IMR-90 (cell line): ENCODE results near the gene C8A. TPM values are rescaled to one million over a fixed set of nuclear protein-coding genes. Genes with fewer than 3 reads are reported as not detected.

ENCODE experiments used
- ATAC-seq: fragments of 200-7000 bp; cut with Tn5 transposase; 2 replicates; pipeline ENCODE4 v1.9.1; 2020; ENCODE audit warnings: low read depth, mild to moderate bottlenecking, moderate library complexity
- BruUV-seq: library from RNA; stranded (reverse); fragments of 400-500 nt; replicated peaks from 2 replicates; lab custom pipeline; 2021; lab: Mats Ljungman, UMichigan
- CTCF ChIA-PET: fragments of 300-600 bp; formaldehyde crosslinking; extraction: SDS; loops from one replicate; lab custom pipeline; 2021; ENCODE audit warnings: antibody characterized with exemption; lab: Yijun Ruan, JAX
- POLR2A ChIA-PET: fragments of 300-600 bp; sonication (Branson Sonifier 250); formaldehyde crosslinking; loops from one replicate; lab custom pipeline; 2022; ENCODE audit warnings: antibody characterized with exemption; ENCODE audit not compliant: unreplicated experiment; lab: Charles Lee
- DNase-seq: peaks from one replicate; pipeline ENCODE4 v3.0.0; 2013
- H2AFZ ChIP-seq: replicated peaks from 2 replicates; pipeline ENCODE3; 2013; ENCODE audit warnings: low read length, mild to moderate bottlenecking; ENCODE audit not compliant: poor library complexity
- H2AK5ac ChIP-seq: 2 replicates; pipeline ENCODE4 v1.6.1; 2013; ENCODE audit warnings: low read depth, low read length, inconsistent platforms
- H2AK9ac ChIP-seq: replicated peaks from 2 replicates; pipeline ENCODE3; 2013; ENCODE audit warnings: mild to moderate bottlenecking, low read depth, low read length, moderate library complexity; ENCODE audit not compliant: poor library complexity
- H2BK120ac ChIP-seq: 2 replicates; pipeline ENCODE4 v1.6.1; 2013; ENCODE audit warnings: low read depth, low read length, inconsistent platforms
- H2BK15ac ChIP-seq: 3 replicates; pipeline ENCODE4 v1.6.1; 2013; ENCODE audit warnings: low read depth, low read length, inconsistent platforms
- H2BK20ac ChIP-seq: 2 replicates; pipeline ENCODE4 v1.6.1; 2013; ENCODE audit warnings: low read depth, mild to moderate bottlenecking, inconsistent platforms, low read length, moderate library complexity
- H2BK5ac ChIP-seq: 2 replicates; pipeline ENCODE4 v1.6.1; 2013; ENCODE audit warnings: mild to moderate bottlenecking, low read depth, low read length, inconsistent platforms; ENCODE audit not compliant: poor library complexity, severe bottlenecking
- H3K14ac ChIP-seq: replicated peaks from 2 replicates; pipeline ENCODE4 v1.6.1; 2013; ENCODE audit warnings: low read depth, low read length, inconsistent platforms
- H3K18ac ChIP-seq: 2 replicates; pipeline ENCODE4 v1.6.1; 2013; ENCODE audit warnings: low read depth, low read length, control low read depth
- H3K23ac ChIP-seq: 2 replicates; pipeline ENCODE4 v1.6.1; 2013; ENCODE audit warnings: low read depth, low read length, inconsistent platforms
- H3K27ac ChIP-seq: 2 replicates; pipeline ENCODE4 v1.5.1; 2013; ENCODE audit warnings: mild to moderate bottlenecking, control low read depth, low read length; ENCODE audit not compliant: insufficient read depth
- H3K27me3 ChIP-seq: 2 replicates; pipeline ENCODE4 v1.6.1; 2013; ENCODE audit warnings: low read length; ENCODE audit not compliant: control insufficient read depth, insufficient read depth
- H3K36me3 ChIP-seq: 2 replicates; pipeline ENCODE4 v1.6.1; 2013; ENCODE audit warnings: low read length, mixed read lengths; ENCODE audit not compliant: control insufficient read depth, insufficient read depth
- H3K4ac ChIP-seq: 2 replicates; pipeline ENCODE4 v1.6.1; 2013; ENCODE audit warnings: low read depth, low read length, inconsistent platforms
- H3K4me1 ChIP-seq: 2 replicates; pipeline ENCODE4 v1.6.1; 2013; ENCODE audit warnings: low read length, mixed read lengths; ENCODE audit not compliant: control insufficient read depth, insufficient read depth
- H3K4me2 ChIP-seq: 2 replicates; pipeline ENCODE4 v1.6.1; 2013; ENCODE audit warnings: low read depth, mild to moderate bottlenecking, control low read depth, low read length, moderate library complexity
- H3K4me3 ChIP-seq: 2 replicates; pipeline ENCODE4 v1.5.1; 2013; ENCODE audit warnings: low read depth, mild to moderate bottlenecking, control low read depth, low read length, moderate library complexity; ENCODE audit not compliant: insufficient read depth
- H3K56ac ChIP-seq: 2 replicates; pipeline ENCODE4 v1.6.1; 2013; ENCODE audit warnings: low read length, inconsistent platforms; ENCODE audit not compliant: insufficient read depth; ENCODE audit errors: extremely low read depth
- H3K79me1 ChIP-seq, 2 experiments: 2 replicates each; pipeline ENCODE4 v1.6.1; 2013; ENCODE audit warnings: low read length in 2 of 2, inconsistent platforms in 1 of 2, low read depth in 1 of 2
- H3K9ac ChIP-seq: 2 replicates; pipeline ENCODE4 v1.6.1; 2013; ENCODE audit warnings: low read depth, low read length, control low read depth
- H3K9me1 ChIP-seq: 2 replicates; pipeline ENCODE4 v1.6.1; 2013; ENCODE audit warnings: low read length, inconsistent platforms; ENCODE audit not compliant: insufficient read depth
- H3K9me3 ChIP-seq: 2 replicates; pipeline ENCODE4 v1.6.1; 2013; ENCODE audit warnings: low read length; ENCODE audit not compliant: control insufficient read depth, insufficient read depth
- H4K20me1 ChIP-seq: 2 replicates; pipeline ENCODE4 v1.6.1; 2013; ENCODE audit warnings: low read length, inconsistent platforms; ENCODE audit not compliant: insufficient read depth
- H4K5ac ChIP-seq: 2 replicates; pipeline ENCODE4 v1.6.1; 2013; ENCODE audit warnings: mild to moderate bottlenecking, low read depth, low read length, control low read depth
- H4K8ac ChIP-seq, 2 experiments: 2 replicates each; pipeline ENCODE4 v1.6.1; 2013; ENCODE audit warnings: low read depth in 2 of 2, low read length in 2 of 2, control low read depth in 1 of 2, inconsistent platforms in 1 of 2
- H4K91ac ChIP-seq: 2 replicates; pipeline ENCODE4 v1.6.1; 2013; ENCODE audit warnings: low read depth, low read length, inconsistent platforms; ENCODE audit not compliant: insufficient read depth
- MAFK ChIP-seq: IDR thresholded peaks from 2 replicates; pipeline ENCODE4 v1.6.1; 2012; ENCODE audit warnings: low read depth, low read length, improper control_type of control experiment
- RAD21 ChIP-seq: IDR thresholded peaks from 2 replicates; pipeline ENCODE4 v1.6.1; 2012; ENCODE audit warnings: low read length, improper control_type of control experiment
- WGBS, 2 experiments: methylation state at CpG; one replicate each; pipeline versions ENCODE4 v1.1.5 to v1.1.7; 2013; ENCODE audit warnings: missing lambda C conversion rate in 2 of 2; ENCODE audit not compliant: insufficient read length in 1 of 2; ENCODE audit errors: extremely low coverage in 2 of 2; 5-methylcytosine and 5-hydroxymethylcytosine counted together
- dilution Hi-C: fragments of 300-500 bp; cut with HindIII; formaldehyde crosslinking; loops from one replicate; pipeline ENCODE4 v1.14.3; 2018; ENCODE audit warnings: low sequenced_read_pairs; ENCODE audit not compliant: unreplicated experiment
- in situ Hi-C: fragments of 300-500 bp; cut with MboI; formaldehyde crosslinking; loops from 3 replicates; pipeline ENCODE4 v1.14.3; 2019; ENCODE audit warnings: low sequenced_read_pairs, inconsistent platforms, mixed read lengths
- intact Hi-C: fragments of 100-400 bp; cut with micrococcal nuclease; formaldehyde crosslinking; loops from 2 replicates; pipeline ENCODE4 v1.10.0; 2022
- polyA plus RNA-seq, 3 experiments: library from polyadenylated mRNA; depleted of rRNA; stranded (reverse); fragments of >200 nt; gene quantifications; 2 replicates each; pipeline ENCODE4 v1.2.3, GENCODE V29; 2012; ENCODE audit warnings: low replicate concordance in 1 of 3
- total RNA-seq: library from RNA; depleted of rRNA; stranded (reverse); fragments of >200 nt; gene quantifications from 2 replicates; pipeline ENCODE4 v1.2.3, GENCODE V29; 2012

C8A gene
- total and polyA plus RNA-seq, 2 of the 4 experiments (the other 2 are of a cell fraction), result not detected

- no peak overlapping the region for H3K4me2 ChIP-seq
- no peaks in the 10 kb centered on the region for H3K9me3 ChIP-seq
- H4K5ac ChIP-seq, result no peak overlapping the region
- H4K91ac ChIP-seq, result no peak overlapping the region
- intact Hi-C loops, result no loop called here
- dilution Hi-C loops, result no loop called here
- no peak overlapping the region for H3K14ac ChIP-seq
- BruUV-seq, result no TSS peak
- no peak overlapping the region for H3K23ac ChIP-seq
- H3K27me3 ChIP-seq, result peaks cover 2% of the 10 kb centered on the region; the same call in 1 of the 2 replicates
- H3K27ac ChIP-seq, result no peak overlapping the region
- H3K79me1 ChIP-seq, result no peaks in the 10 kb centered on the region
- no peak overlapping the region for H2BK120ac ChIP-seq
- ChIA-PET CTCF (interaction anchor here (0.6 kb wide), 3 partner anchors 34 to 374 kb away, joined by 3 to 8 read pairs (median 4); no protein-coding TSS in a partner anchor), POLR2A (no interaction called here)
- H3K56ac ChIP-seq, result no peak overlapping the region
- H3K36me3 ChIP-seq, result no peaks in the 10 kb centered on the region
- no peak overlapping the region for H2BK5ac ChIP-seq
- H4K8ac ChIP-seq, result no peak overlapping the region
- TF ChIP-seq MAFK (no peak), RAD21 (no peak)
- H4K20me1 ChIP-seq, result no peaks in the 10 kb centered on the region
- H3K4ac ChIP-seq, result no peak overlapping the region
- no peak overlapping the region for H2AK9ac ChIP-seq
- in situ Hi-C loops, result loop anchor here (10.0 to 25.0 kb wide), 2 partner anchors 221 to 1304 kb away; no protein-coding TSS in a partner anchor
- no peak overlapping the region for H2AK5ac ChIP-seq
- H3K18ac ChIP-seq, result no peak overlapping the region
- 60% methylated on average over 1 of the region's 1 CpG; no CpG with 5 or more reads in 1 of the 2 experiments for whole genome bisulfite sequencing, 2 experiments
- H3K9ac ChIP-seq, result no peak overlapping the region
- H2BK15ac ChIP-seq, result no peak overlapping the region
- no peak overlapping the region for H3K4me3 ChIP-seq
- DNase-seq (no peak), ATAC-seq (no peak)
- H2AFZ ChIP-seq, result no peak overlapping the region
- H3K4me1 ChIP-seq, result peaks cover 6% of the 10 kb centered on the region; the same call in 1 of the 2 replicates
- H2BK20ac ChIP-seq, result no peak overlapping the region
- no peaks in the 10 kb centered on the region for H3K9me1 ChIP-seq
Measured at GRCh38 chr1:56816264-56816663, 38.3 kb upstream of the C8A start.
